H9 (cell line): Measurements from ENCODE around the gene PRKD2. TPM values are rescaled to one million over a fixed set of nuclear protein-coding genes. Genes with fewer than 3 reads are reported as not detected.
A peak's percentile ranks its signal among the peaks of the same experiment; 100 is the strongest.

Source experiments
- DNase-seq: peaks from one replicate; pipeline ENCODE4 v3.0.0-alpha.2; 2017
- H2AFZ ChIP-seq: one replicate; pipeline ENCODE4 v1.6.1; 2013; ENCODE audit warnings: mild to moderate bottlenecking, low read length, control low read depth, moderate library complexity
- H2AK5ac ChIP-seq: 2 replicates; pipeline ENCODE4 v1.6.1; 2013; ENCODE audit warnings: low read length, control low read depth, mixed read lengths; ENCODE audit not compliant: insufficient read length
- H2BK120ac ChIP-seq: one replicate; pipeline ENCODE4 v1.6.1; 2013; ENCODE audit warnings: low read depth, mild to moderate bottlenecking, low read length, control low read depth, inconsistent platforms; ENCODE audit not compliant: poor library complexity, severe bottlenecking
- H2BK12ac ChIP-seq: 2 replicates; pipeline ENCODE4 v1.6.1; 2013; ENCODE audit warnings: low read length, control low read depth, mixed read lengths, low read depth; ENCODE audit not compliant: insufficient read length
- H2BK15ac ChIP-seq: 2 replicates; pipeline ENCODE4 v1.6.1; 2013; ENCODE audit warnings: low read depth, low read length, control low read depth
- H2BK20ac ChIP-seq: one replicate; pipeline ENCODE4 v1.6.1; 2013; ENCODE audit warnings: low read depth, mild to moderate bottlenecking, low read length, control low read depth, inconsistent platforms; ENCODE audit not compliant: poor library complexity, severe bottlenecking
- H2BK5ac ChIP-seq: 2 replicates; pipeline ENCODE4 v1.6.1; 2013; ENCODE audit warnings: low read length, control low read depth, mixed read lengths; ENCODE audit not compliant: insufficient read length
- H3K14ac ChIP-seq: 2 replicates; pipeline ENCODE4 v1.6.1; 2013; ENCODE audit warnings: low read length, control low read depth; ENCODE audit not compliant: insufficient read depth
- H3K18ac ChIP-seq: 2 replicates; pipeline ENCODE4 v1.6.1; 2013; ENCODE audit warnings: low read depth, mild to moderate bottlenecking, mixed read lengths, low read length, control low read depth; ENCODE audit not compliant: insufficient read length
- H3K23ac ChIP-seq: 2 replicates; pipeline ENCODE4 v1.6.1; 2013; ENCODE audit warnings: low read length, control low read depth, mixed read lengths, low read depth; ENCODE audit not compliant: insufficient read length
- H3K23me2 ChIP-seq: 2 replicates; pipeline ENCODE4 v1.6.1; 2013; ENCODE audit warnings: low read depth, mild to moderate bottlenecking, mixed read lengths, low read length, control low read depth; ENCODE audit not compliant: insufficient read length, poor library complexity, severe bottlenecking
- H3K27ac ChIP-seq: 2 replicates; pipeline ENCODE4 v1.5.1; 2013; ENCODE audit warnings: low read length, control low read depth, mixed read lengths, low read depth; ENCODE audit not compliant: insufficient read length
- H3K27me3 ChIP-seq: 2 replicates; pipeline ENCODE4 v1.6.1; 2013; ENCODE audit warnings: low read length, control low read depth, inconsistent platforms; ENCODE audit not compliant: insufficient read depth
- H3K4ac ChIP-seq: 2 replicates; pipeline ENCODE4 v1.6.1; 2013; ENCODE audit warnings: low read depth, mild to moderate bottlenecking, control low read depth, inconsistent platforms, low read length, moderate library complexity
- H3K4me1 ChIP-seq: 2 replicates; pipeline ENCODE4 v1.6.1; 2013; ENCODE audit warnings: low read length, control low read depth, inconsistent platforms; ENCODE audit not compliant: insufficient read depth
- H3K4me2 ChIP-seq: 2 replicates; pipeline ENCODE4 v1.6.1; 2013; ENCODE audit warnings: low read length, control low read depth, mixed read lengths; ENCODE audit not compliant: insufficient read length, insufficient read depth
- H3K56ac ChIP-seq: 2 replicates; pipeline ENCODE4 v1.6.1; 2013; ENCODE audit warnings: low read depth, mild to moderate bottlenecking, mixed read lengths, low read length, control low read depth; ENCODE audit not compliant: insufficient read length
- H3K79me1 ChIP-seq: 2 replicates; pipeline ENCODE4 v1.6.1; 2013; ENCODE audit warnings: low read depth, mild to moderate bottlenecking, moderate library complexity, low read length, control low read depth, inconsistent platforms; ENCODE audit not compliant: insufficient read depth, poor library complexity, severe bottlenecking
- H3K79me2 ChIP-seq: 2 replicates; pipeline ENCODE4 v1.6.1; 2013; ENCODE audit warnings: low read length, control low read depth, inconsistent platforms; ENCODE audit not compliant: insufficient read depth
- H3K9ac ChIP-seq: 2 replicates; pipeline ENCODE4 v1.6.1; 2013; ENCODE audit warnings: low read length, control low read depth, mixed read lengths; ENCODE audit not compliant: insufficient read length; ENCODE audit errors: extremely low read depth
- H3K9me3 ChIP-seq: one replicate; pipeline ENCODE4 v1.6.1; 2013; ENCODE audit warnings: low read depth, low read length, inconsistent platforms; ENCODE audit not compliant: control insufficient read depth
- H3T11ph ChIP-seq: one replicate; pipeline ENCODE4 v1.6.1; 2013; ENCODE audit warnings: mild to moderate bottlenecking, low read length, control low read depth, inconsistent platforms
- H4K20me1 ChIP-seq: one replicate; pipeline ENCODE4 v1.6.1; 2013; ENCODE audit not compliant: control insufficient read depth, insufficient read length, insufficient read depth
- H4K5ac ChIP-seq: 2 replicates; pipeline ENCODE4 v1.6.1; 2013; ENCODE audit warnings: low read depth, mild to moderate bottlenecking, mixed read lengths, low read length, control low read depth; ENCODE audit not compliant: insufficient read length
- H4K8ac ChIP-seq: replicated peaks from 2 replicates; pipeline ENCODE4 v1.6.1; 2013; ENCODE audit warnings: low read length, control low read depth, mixed read lengths, low read depth; ENCODE audit not compliant: insufficient read length
- H4K91ac ChIP-seq: 2 replicates; pipeline ENCODE4 v1.6.1; 2013; ENCODE audit warnings: low read depth, mild to moderate bottlenecking, moderate library complexity, mixed read lengths, low read length, control low read depth; ENCODE audit not compliant: insufficient read length
- H3K27ac Mint-ChIP-seq, 3 experiments: 2 replicates in 2 of 3; 3 replicates in 1 of 3; pipeline ENCODE4 v1.8.0; 2020 to 2021; ENCODE audit warnings: mixed read lengths in 3 of 3, mild to moderate bottlenecking in 1 of 3, moderate library complexity in 1 of 3
- H3K27me3 Mint-ChIP-seq: 2 replicates; pipeline ENCODE4 v1.8.0; 2021; ENCODE audit warnings: low read depth, mild to moderate bottlenecking, moderate library complexity, mixed read lengths
- H3K36me3 Mint-ChIP-seq, 3 experiments: 2 replicates in 2 of 3; 3 replicates in 1 of 3; pipeline ENCODE4 v1.8.0; 2020 to 2021; ENCODE audit warnings: low read depth in 3 of 3, mixed read lengths in 3 of 3; ENCODE audit not compliant: insufficient read depth in 1 of 3
- H3K4me1 Mint-ChIP-seq, 2 experiments: 2 replicates each; pipeline ENCODE4 v1.8.0; 2020; ENCODE audit warnings: mixed read lengths in 2 of 2
- H3K4me3 Mint-ChIP-seq, 2 experiments: 2 replicates in 1 of 2; 3 replicates in 1 of 2; pipeline ENCODE4 v1.8.0; 2020 to 2021; ENCODE audit warnings: mild to moderate bottlenecking in 2 of 2, mixed read lengths in 2 of 2, moderate library complexity in 1 of 2
- H3K9me3 Mint-ChIP-seq, 2 experiments: 2 replicates in 1 of 2; 3 replicates in 1 of 2; pipeline ENCODE4 v1.8.0; 2020; ENCODE audit warnings: mild to moderate bottlenecking in 2 of 2, mixed read lengths in 2 of 2, moderate library complexity in 1 of 2
- WGBS: extraction: QIAGEN DNeasy Blood & Tissue Kit; methylation state at CpG from one replicate; pipeline ENCODE4 v1.1.7; 2013; ENCODE audit warnings: missing lambda C conversion rate, low lambda C conversion rate, mixed read lengths; ENCODE audit not compliant: insufficient read length; ENCODE audit errors: extremely low coverage; 5-methylcytosine and 5-hydroxymethylcytosine counted together
- total RNA-seq: library from RNA; stranded (reverse); gene quantifications from 2 replicates; pipeline ENCODE4 v1.2.1, GENCODE V29; 2021
- TF ChIP-seq, protein P1 (sequence below): fragments of 200-600 bp; sonication (generic); conservative IDR thresholded peaks from 3 replicates; pipeline ENCODE4 v1.8.0; 2021; ENCODE audit warnings: antibody characterized with exemption, mild to moderate bottlenecking

The PRKD2 gene
- total RNA-seq, 1 experiment from 2014 or later, result 60.7 TPM

GRCh38 chr19:46722421-46723022 is 5.6 kb upstream of the PRKD2 start:
- H4K5ac ChIP-seq, result no peak overlapping the region
- H3K4me2 ChIP-seq, result no peak overlapping the region
- no peak overlapping the region for H2BK12ac ChIP-seq
- no peak overlapping the region for H3K23ac ChIP-seq
- DNase-seq, result no peak
- H2AFZ ChIP-seq, result no peak overlapping the region
- peaks cover 2% of the 10 kb centered on the region for H3K23me2 ChIP-seq
- peak overlapping the region in 2 of 3 experiments; percentile 12 to 22; a peak in 1 of 7 replicates for H3K27ac Mint-ChIP-seq
- no peaks in the 10 kb centered on the region; the same call in 1 of the 2 replicates for H3K4me1 ChIP-seq
- TF ChIP-seq, protein P1, sequence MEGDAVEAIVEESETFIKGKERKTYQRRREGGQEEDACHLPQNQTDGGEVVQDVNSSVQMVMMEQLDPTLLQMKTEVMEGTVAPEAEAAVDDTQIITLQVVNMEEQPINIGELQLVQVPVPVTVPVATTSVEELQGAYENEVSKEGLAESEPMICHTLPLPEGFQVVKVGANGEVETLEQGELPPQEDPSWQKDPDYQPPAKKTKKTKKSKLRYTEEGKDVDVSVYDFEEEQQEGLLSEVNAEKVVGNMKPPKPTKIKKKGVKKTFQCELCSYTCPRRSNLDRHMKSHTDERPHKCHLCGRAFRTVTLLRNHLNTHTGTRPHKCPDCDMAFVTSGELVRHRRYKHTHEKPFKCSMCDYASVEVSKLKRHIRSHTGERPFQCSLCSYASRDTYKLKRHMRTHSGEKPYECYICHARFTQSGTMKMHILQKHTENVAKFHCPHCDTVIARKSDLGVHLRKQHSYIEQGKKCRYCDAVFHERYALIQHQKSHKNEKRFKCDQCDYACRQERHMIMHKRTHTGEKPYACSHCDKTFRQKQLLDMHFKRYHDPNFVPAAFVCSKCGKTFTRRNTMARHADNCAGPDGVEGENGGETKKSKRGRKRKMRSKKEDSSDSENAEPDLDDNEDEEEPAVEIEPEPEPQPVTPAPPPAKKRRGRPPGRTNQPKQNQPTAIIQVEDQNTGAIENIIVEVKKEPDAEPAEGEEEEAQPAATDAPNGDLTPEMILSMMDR, result no peak
- H3K56ac ChIP-seq, result no peak overlapping the region
- H3K79me2 ChIP-seq, result no peaks in the 10 kb centered on the region
- peaks cover 38 to 69% (median 69%) of the 10 kb centered on the region in 3 experiments for H3K36me3 Mint-ChIP-seq
- no peak overlapping the region for H2BK5ac ChIP-seq
- no peak overlapping the region for H4K91ac ChIP-seq
- H3K9me3 Mint-ChIP-seq, result no peaks in the 10 kb centered on the region
- no peak overlapping the region for H2BK15ac ChIP-seq
- H2BK120ac ChIP-seq, result no peak overlapping the region
- H3K18ac ChIP-seq, result no peak overlapping the region
- H3K4me1 Mint-ChIP-seq, result peaks cover 18 to 27% of the 10 kb centered on the region in 2 experiments
- H3K9me3 ChIP-seq, result no peaks in the 10 kb centered on the region
- H4K20me1 ChIP-seq, result no peaks in the 10 kb centered on the region
- no peak overlapping the region for H3K4me3 Mint-ChIP-seq
- H4K8ac ChIP-seq, result no peak overlapping the region
- no peaks in the 10 kb centered on the region for H3K79me1 ChIP-seq
- H3K27me3 Mint-ChIP-seq, result no peaks in the 10 kb centered on the region; the same call in 1 of the 2 replicates
- H3K27ac ChIP-seq, result no peak overlapping the region
- no peaks in the 10 kb centered on the region for H3K27me3 ChIP-seq
- H3K14ac ChIP-seq, result no peak overlapping the region
- no CpG with 5 or more reads among the region's 25 CpGs for WGBS
- H2AK5ac ChIP-seq, result no peak overlapping the region
- H3K9ac ChIP-seq, result no peak overlapping the region
- H2BK20ac ChIP-seq, result no peak overlapping the region
- no peak overlapping the region for H3T11ph ChIP-seq
- H3K4ac ChIP-seq, result no peak overlapping the region
